ENCODE data around the gene KHNYN. TPM values are rescaled to one million over a fixed set of nuclear protein-coding genes. Genes with fewer than 3 reads are reported as not detected.
A peak's percentile ranks its signal among the peaks of the same experiment; 100 is the strongest.

Gene KHNYN
- total RNA-seq, 2 experiments from 2014 or later = 50.8 to 57.5 TPM

DNA sequence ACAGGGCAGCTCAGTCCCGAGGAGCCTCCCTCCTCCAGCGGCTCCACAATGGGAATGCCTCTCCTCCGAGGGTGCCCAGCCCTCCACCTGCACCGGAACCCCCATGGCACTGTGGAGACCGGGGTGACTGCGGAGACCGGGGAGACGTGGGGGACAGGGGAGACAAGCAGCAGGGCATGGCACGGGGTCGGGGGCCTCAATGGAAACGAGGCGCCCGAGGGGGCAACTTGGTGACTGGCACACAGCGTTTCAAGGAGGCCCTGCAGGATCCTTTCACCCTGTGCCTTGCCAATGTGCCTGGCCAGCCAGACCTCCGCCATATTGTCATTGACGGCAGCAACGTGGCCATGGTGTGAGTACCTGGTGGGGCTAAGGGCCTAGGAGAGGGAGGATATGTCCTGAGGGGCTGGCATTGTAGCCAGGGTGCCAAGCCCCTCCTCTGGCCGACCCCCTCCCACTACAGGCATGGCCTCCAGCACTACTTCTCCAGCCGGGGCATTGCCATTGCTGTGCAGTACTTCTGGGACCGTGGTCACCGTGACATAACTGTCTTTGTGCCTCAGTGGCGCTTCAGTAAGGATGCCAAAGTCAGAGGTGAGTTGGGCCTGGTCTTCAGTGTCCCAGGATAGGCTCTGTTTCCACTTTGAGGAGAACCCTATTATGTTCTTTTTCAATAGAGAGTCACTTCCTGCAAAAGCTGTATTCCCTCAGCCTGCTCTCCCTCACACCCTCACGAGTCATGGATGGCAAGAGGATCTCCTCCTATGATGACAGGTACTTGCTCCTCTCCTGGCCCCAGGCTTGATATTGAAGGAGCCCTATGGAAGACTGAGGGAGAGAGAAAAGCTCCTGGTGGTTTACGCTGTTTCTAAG is 2.7 kb downstream of the KHNYN start:
- Histone ChIP-seq H2AFZ (ENCODE audit: low read length) (no peak overlapping the region), H3K4me1 (ENCODE audit: insufficient read depth, low read length, poor library complexity, severe bottlenecking) (peaks cover 47% of the 10 kb centered on the region), H3K36me3 (ENCODE audit: insufficient read depth, low read length) (peaks cover 27% of the 10 kb centered on the region), H3K79me2 (ENCODE audit: insufficient read depth, low read depth, low read length) (peaks cover 5% of the 10 kb centered on the region; the same call in 1 of the 2 replicates), H3K4me2 (ENCODE audit: low read length) (peak overlapping the region; percentile 82), H4K20me1 (ENCODE audit: insufficient read depth, low read length) (no peaks in the 10 kb centered on the region), H3K27ac (ENCODE audit: low read depth, low read length, poor library complexity, severe bottlenecking) (no peak overlapping the region), H3K9me3 (ENCODE audit: low read length) (no peaks in the 10 kb centered on the region), H3K4me3 (ENCODE audit: low read depth, low read length, poor library complexity, severe bottlenecking) (no peak overlapping the region), H3K9me2 (ENCODE audit: insufficient read depth, low read length) (no peaks in the 10 kb centered on the region)
- no peak for DNase-seq (ENCODE audit: low spot score)
- no TSS peak for BruUV-seq (replicated peaks)
- TF ChIP-seq, protein P1, sequence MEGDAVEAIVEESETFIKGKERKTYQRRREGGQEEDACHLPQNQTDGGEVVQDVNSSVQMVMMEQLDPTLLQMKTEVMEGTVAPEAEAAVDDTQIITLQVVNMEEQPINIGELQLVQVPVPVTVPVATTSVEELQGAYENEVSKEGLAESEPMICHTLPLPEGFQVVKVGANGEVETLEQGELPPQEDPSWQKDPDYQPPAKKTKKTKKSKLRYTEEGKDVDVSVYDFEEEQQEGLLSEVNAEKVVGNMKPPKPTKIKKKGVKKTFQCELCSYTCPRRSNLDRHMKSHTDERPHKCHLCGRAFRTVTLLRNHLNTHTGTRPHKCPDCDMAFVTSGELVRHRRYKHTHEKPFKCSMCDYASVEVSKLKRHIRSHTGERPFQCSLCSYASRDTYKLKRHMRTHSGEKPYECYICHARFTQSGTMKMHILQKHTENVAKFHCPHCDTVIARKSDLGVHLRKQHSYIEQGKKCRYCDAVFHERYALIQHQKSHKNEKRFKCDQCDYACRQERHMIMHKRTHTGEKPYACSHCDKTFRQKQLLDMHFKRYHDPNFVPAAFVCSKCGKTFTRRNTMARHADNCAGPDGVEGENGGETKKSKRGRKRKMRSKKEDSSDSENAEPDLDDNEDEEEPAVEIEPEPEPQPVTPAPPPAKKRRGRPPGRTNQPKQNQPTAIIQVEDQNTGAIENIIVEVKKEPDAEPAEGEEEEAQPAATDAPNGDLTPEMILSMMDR (conservative IDR thresholded peaks at IDR 0.05; ENCODE audit: low read length) = no peak
- TF ChIP-seq EZH2phosphoT487 (IDR thresholded peaks at IDR 0.05; ENCODE audit: borderline replicate concordance, low read depth, low read length) = no peak
- intact Hi-C loops (cut with micrococcal nuclease; ENCODE audit: unreplicated experiment) = no loop called here
- POLR2A ChIA-PET = interaction anchor here (0.6 to 3.1 kb wide), 12 partner anchors 9 to 697 kb away, joined by 3 to 24 read pairs (median 6); partner anchors contain the start of genes NFATC4 and RIPK3
- CTCF ChIA-PET (ENCODE audit: unreplicated experiment) = interaction anchor here (0.9 to 2.5 kb wide), 10 partner anchors 9 to 136 kb away, joined by 3 to 26 read pairs (median 6); partner anchors contain the start of genes NFATC4 and RIPK3

DNA sequence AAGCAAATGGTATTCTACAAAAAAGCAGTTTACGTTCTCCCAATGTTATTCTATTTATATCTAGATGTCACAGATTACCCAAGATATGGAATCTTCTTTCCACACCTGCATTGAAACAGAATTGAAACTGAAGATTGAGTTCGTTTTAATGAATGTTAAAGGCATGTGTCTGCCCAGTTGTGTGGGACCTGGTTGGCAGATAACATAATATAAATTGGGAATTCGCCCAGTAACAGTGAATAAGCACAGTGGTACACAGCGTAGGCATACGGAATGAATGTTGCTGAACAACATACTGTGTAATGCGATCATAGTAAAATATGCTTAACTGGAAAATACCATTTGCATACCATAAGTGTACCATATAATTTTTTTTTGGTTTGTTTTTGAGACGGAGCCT is 4.3 kb downstream of the KHNYN start:
- peaks cover 56% of the 10 kb centered on the region for H3K4me1 ChIP-seq (ENCODE audit: insufficient read depth, low read length, poor library complexity, severe bottlenecking)
- no peaks in the 10 kb centered on the region for H4K20me1 ChIP-seq (ENCODE audit: insufficient read depth, low read length)
- ChIA-PET CTCF (ENCODE audit: unreplicated experiment) (no interaction called here), POLR2A (interaction anchor here (1.0 to 1.2 kb wide), 2 partner anchors 94 to 133 kb away, joined by 3 to 5 read pairs; partner anchors contain the start of gene RIPK3)
- no peak overlapping the region for H3K27ac ChIP-seq (ENCODE audit: low read depth, low read length, poor library complexity, severe bottlenecking)
- no peaks in the 10 kb centered on the region for H3K9me2 ChIP-seq (ENCODE audit: insufficient read depth, low read length)
- peaks cover 5% of the 10 kb centered on the region; the same call in 1 of the 2 replicates for H3K79me2 ChIP-seq (ENCODE audit: insufficient read depth, low read depth, low read length)
- BruUV-seq (replicated peaks) = no TSS peak
- no peak overlapping the region for H3K4me3 ChIP-seq (ENCODE audit: low read depth, low read length, poor library complexity, severe bottlenecking)
- no peak for TF ChIP-seq EZH2phosphoT487 (IDR thresholded peaks at IDR 0.05; ENCODE audit: borderline replicate concordance, low read depth, low read length)
- TF ChIP-seq, protein P1 (conservative IDR thresholded peaks at IDR 0.05; ENCODE audit: low read length) = no peak
- intact Hi-C loops (cut with micrococcal nuclease; ENCODE audit: unreplicated experiment) = no loop called here
- DNase-seq (ENCODE audit: low spot score) = no peak
- no peak overlapping the region for H2AFZ ChIP-seq (ENCODE audit: low read length)
- no peak overlapping the region for H3K4me2 ChIP-seq (ENCODE audit: low read length)
- H3K36me3 ChIP-seq (ENCODE audit: insufficient read depth, low read length) = peaks cover 41% of the 10 kb centered on the region
- H3K9me3 ChIP-seq (ENCODE audit: low read length) = no peaks in the 10 kb centered on the region
